GM10266 (cell line): Measurements from ENCODE around the gene MALAT1.

Experiments used
- DNase-seq: peaks from one replicate; pipeline ENCODE4 v3.0.0; 2012; ENCODE audit errors: extremely low spot score
- CTCF ChIP-seq: IDR thresholded peaks from 2 replicates; pipeline ENCODE4 v1.5.1; 2012; ENCODE audit warnings: mild to moderate bottlenecking, low read depth; ENCODE audit not compliant: control insufficient read depth, insufficient read depth; ENCODE audit errors: missing control alignments

MALAT1 gene

GRCh38 chr11:65498727-65498976, 193 bp upstream of the MALAT1 start:
- no peak for DNase-seq
- TF ChIP-seq CTCF = no peak

DNA sequence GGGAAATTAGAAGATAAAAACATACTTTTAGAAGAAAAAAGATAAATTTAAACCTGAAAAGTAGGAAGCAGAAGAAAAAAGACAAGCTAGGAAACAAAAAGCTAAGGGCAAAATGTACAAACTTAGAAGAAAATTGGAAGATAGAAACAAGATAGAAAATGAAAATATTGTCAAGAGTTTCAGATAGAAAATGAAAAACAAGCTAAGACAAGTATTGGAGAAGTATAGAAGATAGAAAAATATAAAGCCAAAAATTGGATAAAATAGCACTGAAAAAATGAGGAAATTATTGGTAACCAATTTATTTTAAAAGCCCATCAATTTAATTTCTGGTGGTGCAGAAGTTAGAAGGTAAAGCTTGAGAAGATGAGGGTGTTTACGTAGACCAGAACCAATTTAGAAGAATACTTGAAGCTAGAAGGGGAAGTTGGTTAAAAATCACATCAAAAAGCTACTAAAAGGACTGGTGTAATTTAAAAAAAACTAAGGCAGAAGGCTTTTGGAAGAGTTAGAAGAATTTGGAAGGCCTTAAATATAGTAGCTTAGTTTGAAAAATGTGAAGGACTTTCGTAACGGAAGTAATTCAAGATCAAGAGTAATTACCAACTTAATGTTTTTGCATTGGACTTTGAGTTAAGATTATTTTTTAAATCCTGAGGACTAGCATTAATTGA, 1.0 kb downstream of the MALAT1 start:
- DNase-seq = no peak
- TF ChIP-seq CTCF = no peak

DNA sequence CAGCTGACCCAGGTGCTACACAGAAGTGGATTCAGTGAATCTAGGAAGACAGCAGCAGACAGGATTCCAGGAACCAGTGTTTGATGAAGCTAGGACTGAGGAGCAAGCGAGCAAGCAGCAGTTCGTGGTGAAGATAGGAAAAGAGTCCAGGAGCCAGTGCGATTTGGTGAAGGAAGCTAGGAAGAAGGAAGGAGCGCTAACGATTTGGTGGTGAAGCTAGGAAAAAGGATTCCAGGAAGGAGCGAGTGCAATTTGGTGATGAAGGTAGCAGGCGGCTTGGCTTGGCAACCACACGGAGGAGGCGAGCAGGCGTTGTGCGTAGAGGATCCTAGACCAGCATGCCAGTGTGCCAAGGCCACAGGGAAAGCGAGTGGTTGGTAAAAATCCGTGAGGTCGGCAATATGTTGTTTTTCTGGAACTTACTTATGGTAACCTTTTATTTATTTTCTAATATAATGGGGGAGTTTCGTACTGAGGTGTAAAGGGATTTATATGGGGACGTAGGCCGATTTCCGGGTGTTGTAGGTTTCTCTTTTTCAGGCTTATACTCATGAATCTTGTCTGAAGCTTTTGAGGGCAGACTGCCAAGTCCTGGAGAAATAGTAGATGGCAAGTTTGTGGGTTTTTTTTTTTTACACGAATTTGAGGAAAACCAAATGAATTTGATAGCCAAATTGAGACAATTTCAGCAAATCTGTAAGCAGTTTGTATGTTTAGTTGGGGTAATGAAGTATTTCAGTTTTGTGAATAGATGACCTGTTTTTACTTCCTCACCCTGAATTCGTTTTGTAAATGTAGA, 1.7 kb downstream of the MALAT1 start:
- DNase-seq = no peak
- TF ChIP-seq CTCF = no peak

GRCh38 chr11:65501186-65501471, 2.3 kb downstream of the MALAT1 start:
- no peak for DNase-seq
- no peak for TF ChIP-seq CTCF

DNA sequence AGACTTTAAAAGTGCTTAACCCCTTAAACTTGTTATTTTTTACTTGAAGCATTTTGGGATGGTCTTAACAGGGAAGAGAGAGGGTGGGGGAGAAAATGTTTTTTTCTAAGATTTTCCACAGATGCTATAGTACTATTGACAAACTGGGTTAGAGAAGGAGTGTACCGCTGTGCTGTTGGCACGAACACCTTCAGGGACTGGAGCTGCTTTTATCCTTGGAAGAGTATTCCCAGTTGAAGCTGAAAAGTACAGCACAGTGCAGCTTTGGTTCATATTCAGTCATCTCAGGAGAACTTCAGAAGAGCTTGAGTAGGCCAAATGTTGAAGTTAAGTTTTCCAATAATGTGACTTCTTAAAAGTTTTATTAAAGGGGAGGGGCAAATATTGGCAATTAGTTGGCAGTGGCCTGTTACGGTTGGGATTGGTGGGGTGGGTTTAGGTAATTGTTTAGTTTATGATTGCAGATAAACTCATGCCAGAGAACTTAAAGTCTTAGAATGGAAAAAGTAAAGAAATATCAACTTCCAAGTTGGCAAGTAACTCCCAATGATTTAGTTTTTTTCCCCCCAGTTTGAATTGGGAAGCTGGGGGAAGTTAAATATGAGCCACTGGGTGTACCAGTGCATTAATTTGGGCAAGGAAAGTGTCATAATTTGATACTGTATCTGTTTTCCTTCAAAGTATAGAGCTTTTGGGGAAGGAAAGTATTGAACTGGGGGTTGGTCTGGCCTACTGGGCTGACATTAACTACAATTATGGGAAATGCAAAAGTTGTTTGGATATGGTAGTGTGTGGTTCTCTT, 2.8 kb downstream of the MALAT1 start:
- TF ChIP-seq CTCF = no peak
- DNase-seq = no peak

GRCh38 chr11:65502274-65502554, 3.4 kb downstream of the MALAT1 start:
- TF ChIP-seq CTCF = no peak
- no peak for DNase-seq
